Measurements from ENCODE around the gene GLIS1.

DNA sequence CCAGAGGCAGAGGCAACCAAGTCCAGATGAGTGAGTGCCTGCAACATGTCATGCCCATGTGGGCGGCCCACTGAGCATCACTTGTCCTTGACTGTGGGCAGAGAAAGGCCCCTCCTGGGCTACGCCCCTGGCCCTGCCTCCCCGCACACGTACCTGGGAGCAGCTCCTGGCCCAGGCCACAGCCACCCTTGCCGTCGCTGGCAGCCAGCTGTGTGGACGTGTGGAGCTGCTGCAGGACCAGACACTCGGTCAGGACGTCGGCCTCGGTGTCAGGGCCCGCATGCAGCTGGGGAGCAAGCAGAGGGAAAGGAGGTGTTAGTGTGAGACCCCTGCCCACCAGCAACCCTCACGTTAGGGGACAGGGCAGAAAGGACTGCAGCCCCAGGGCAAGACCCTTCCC, 218.5 kb downstream of the GLIS1 start:
- TF ChIP-seq CTCF (IDR thresholded peaks at IDR 0.05) (no peak), POLR2AphosphoS5 (IDR thresholded peaks at IDR 0.05) (no peak), POLR2A (IDR thresholded peaks at IDR 0.05) (no peak)
